ENCODE data around the gene RBFOX2.

RBFOX2 gene

DNA sequence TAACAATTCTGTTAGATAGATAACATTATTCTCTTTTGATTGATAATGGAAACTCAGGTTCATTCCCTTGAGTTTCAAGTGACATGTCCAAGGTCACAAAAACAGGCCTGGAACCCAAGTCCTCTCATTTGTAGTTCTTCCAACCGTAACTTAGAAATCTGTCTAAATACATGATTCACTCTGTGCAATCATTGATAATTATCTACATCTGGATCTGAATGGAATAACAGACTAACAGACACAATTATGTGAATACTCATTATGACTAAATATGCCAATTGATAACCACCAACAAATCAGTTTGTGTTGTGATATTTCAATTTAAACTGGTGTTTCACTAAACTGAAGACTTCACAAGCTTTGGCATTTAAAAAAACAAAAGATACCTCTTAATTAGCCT, 71.0 kb downstream of the RBFOX2 start:
- TF ChIP-seq, protein P1, sequence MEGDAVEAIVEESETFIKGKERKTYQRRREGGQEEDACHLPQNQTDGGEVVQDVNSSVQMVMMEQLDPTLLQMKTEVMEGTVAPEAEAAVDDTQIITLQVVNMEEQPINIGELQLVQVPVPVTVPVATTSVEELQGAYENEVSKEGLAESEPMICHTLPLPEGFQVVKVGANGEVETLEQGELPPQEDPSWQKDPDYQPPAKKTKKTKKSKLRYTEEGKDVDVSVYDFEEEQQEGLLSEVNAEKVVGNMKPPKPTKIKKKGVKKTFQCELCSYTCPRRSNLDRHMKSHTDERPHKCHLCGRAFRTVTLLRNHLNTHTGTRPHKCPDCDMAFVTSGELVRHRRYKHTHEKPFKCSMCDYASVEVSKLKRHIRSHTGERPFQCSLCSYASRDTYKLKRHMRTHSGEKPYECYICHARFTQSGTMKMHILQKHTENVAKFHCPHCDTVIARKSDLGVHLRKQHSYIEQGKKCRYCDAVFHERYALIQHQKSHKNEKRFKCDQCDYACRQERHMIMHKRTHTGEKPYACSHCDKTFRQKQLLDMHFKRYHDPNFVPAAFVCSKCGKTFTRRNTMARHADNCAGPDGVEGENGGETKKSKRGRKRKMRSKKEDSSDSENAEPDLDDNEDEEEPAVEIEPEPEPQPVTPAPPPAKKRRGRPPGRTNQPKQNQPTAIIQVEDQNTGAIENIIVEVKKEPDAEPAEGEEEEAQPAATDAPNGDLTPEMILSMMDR (conservative IDR thresholded peaks at IDR 0.05; ENCODE audit: low read depth, low read length), result no peak
- DNase-seq (ENCODE audit: low read depth), result no peak
- H3K4me3 ChIP-seq (ENCODE audit: low read length), result no peak overlapping the region

DNA sequence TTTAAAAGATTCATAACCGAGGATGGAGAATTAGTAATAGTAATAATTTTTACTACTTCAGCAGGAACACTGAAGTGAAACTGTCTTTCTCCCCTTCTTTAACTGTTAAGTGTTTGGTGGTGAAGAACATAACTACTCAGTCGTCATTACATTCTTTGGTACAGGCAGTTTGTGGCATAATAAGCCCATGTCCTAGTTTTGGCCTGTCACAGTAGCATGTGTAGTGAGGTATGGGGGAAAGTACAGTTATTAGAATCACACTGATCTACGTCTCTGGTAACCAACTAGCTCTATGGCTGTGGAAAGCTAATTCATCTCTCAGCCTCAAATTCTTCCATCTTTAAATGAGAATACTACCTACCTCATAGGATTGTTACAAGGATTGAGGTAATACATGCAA, 71.8 kb downstream of the RBFOX2 start:
- DNase-seq (ENCODE audit: low read depth), result no peak
- no peak overlapping the region for H3K4me3 ChIP-seq (ENCODE audit: low read length)
- TF ChIP-seq, protein P1 (conservative IDR thresholded peaks at IDR 0.05; ENCODE audit: low read depth, low read length), result no peak

DNA sequence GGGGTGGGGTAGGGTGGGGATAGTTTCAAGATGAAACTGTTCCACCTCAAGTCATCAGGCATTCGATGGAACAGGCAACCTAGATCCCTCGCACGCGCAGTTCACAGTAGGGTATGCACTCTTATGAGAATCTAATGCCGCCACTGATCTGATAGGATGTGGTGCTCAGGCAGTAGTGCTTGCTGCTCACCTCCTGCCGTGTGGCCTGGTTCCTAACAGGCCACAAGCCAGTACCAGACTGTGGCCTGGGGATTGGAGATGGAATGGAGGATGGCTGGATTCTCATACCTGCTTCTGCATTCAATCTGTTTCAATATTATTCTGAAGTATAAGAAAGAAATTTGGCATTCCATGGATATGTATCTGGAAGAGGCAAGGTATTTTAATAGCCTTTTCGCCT, 73.1 kb downstream of the RBFOX2 start:
- TF ChIP-seq, protein P1 (conservative IDR thresholded peaks at IDR 0.05; ENCODE audit: low read depth, low read length), result no peak
- H3K4me3 ChIP-seq (ENCODE audit: low read length), result no peak overlapping the region
- no peak for DNase-seq (ENCODE audit: low read depth)

DNA sequence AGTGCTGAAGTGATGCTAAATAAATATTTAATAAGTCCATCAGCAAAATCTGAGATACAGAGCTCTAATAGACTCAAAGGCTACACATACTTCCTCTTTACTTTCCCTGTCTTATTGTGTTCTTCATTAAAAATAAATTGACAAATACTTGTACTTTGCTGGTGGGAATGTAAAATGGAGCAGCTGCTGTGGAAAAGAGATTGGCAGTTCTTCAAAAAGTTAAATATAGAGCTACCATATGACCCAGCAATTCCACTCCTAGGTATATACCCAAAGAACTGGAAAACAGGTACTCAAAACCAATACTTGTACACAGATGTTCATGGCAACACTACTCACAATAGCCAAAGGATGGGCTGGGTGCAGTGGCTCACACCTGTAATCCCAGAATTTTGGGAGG, 76.0 kb downstream of the RBFOX2 start:
- TF ChIP-seq, protein P1 (conservative IDR thresholded peaks at IDR 0.05; ENCODE audit: low read depth, low read length), result no peak
- DNase-seq (ENCODE audit: low read depth), result no peak
- H3K4me3 ChIP-seq (ENCODE audit: low read length), result no peak overlapping the region

DNA sequence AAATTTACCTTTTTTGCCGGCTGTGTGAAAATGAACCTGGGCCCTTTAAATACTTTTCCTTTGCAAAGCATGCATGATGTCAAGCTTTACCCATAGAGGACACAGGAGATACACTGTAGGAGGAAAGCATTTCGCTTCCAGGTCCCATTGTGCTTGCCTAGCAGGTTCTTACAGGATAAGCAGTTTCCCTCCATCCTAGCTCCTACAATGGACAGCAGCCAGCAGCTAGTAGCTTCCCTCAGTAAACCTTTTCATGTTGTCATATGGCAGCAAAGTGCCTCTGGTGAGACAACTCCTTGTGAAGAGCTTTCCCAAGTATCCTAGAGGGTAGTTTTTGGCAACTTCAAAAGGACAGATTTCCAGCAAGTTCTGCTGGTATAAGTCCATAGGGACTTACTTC, 78.4 kb downstream of the RBFOX2 start:
- TF ChIP-seq, protein P1 (conservative IDR thresholded peaks at IDR 0.05; ENCODE audit: low read depth, low read length), result no peak
- H3K4me3 ChIP-seq (ENCODE audit: low read length), result no peak overlapping the region
- no peak for DNase-seq (ENCODE audit: low read depth)

DNA sequence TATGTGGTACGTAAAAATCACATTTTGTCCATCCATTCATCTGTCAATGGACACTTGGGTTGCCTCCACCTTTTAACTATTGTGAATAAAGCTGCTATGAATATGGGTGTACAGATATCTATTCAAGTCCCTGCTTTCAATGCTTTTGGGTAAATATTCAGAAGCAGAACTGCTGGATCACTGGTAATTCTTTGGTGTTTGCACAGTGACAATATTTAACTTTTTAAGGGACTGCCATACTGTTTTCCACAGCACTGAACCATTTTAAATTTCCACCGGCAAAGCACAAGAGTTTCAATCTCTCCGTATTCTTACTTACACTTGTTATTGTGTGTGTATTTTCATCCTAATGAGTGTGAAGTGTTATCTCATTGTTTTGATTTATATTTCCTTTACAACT, 79.4 kb downstream of the RBFOX2 start:
- H3K4me3 ChIP-seq (ENCODE audit: low read length), result no peak overlapping the region
- no peak for DNase-seq (ENCODE audit: low read depth)
- TF ChIP-seq, protein P1 (conservative IDR thresholded peaks at IDR 0.05; ENCODE audit: low read depth, low read length), result no peak

DNA sequence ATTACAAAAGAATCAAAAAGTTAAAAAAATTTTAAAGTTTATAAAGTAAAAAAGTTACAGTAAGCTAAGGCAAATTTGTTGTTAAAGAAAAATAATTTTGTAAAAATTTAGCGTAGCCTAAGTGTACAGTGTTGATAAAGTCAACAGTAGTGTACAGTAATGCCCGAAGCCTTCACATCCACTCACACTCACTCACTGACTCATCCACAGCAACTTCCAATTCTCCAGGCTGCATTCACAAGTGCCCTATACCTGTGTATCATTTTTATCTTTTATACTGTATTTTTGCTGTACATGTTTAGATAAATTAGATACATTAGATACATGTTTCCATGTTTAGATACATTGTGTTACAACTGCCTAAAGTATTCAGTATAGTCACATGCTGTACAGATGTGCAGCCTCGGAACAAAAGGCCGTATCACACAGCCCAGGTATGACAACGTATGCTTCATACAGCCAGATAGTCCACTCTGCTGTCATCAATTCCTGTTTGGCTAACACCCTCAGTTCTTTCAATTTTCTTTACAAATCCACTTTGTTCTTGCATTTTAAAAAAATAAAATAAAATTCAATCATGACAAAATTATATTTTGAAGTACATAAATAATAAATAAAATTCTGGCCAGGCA, 80.7 kb downstream of the RBFOX2 start:
- DNase-seq (ENCODE audit: low read depth), result no peak
- no peak overlapping the region for H3K4me3 ChIP-seq (ENCODE audit: low read length)
- TF ChIP-seq, protein P1 (conservative IDR thresholded peaks at IDR 0.05; ENCODE audit: low read depth, low read length), result no peak

Measured in retinal pigment epithelial cell (primary cell).